ENCODE data around the gene RTN1.

Gene RTN1

GRCh38 chr14:59627011-59627520 is 243.5 kb downstream of the RTN1 start:
- Histone ChIP-seq H3K4me3 (ENCODE audit: severe bottlenecking) (no peak overlapping the region), H3K4me1 (ENCODE audit: insufficient read depth, poor library complexity, severe bottlenecking) (no peaks in the 10 kb centered on the region), H3K36me3 (ENCODE audit: low read depth) (no peaks in the 10 kb centered on the region), H3K9me3 (ENCODE audit: severe bottlenecking) (no peaks in the 10 kb centered on the region), H3K27ac (ENCODE audit: poor library complexity, severe bottlenecking) (no peak overlapping the region), H3K27me3 (ENCODE audit: insufficient read depth, poor library complexity, severe bottlenecking) (peaks cover 70% of the 10 kb centered on the region)
- DNase-seq (ENCODE audit: low spot score): no peak
- ATAC-seq (ENCODE audit: low read depth): no peak
- TF ChIP-seq CTCF (IDR thresholded peaks at IDR 0.05; ENCODE audit: poor library complexity, severe bottlenecking): no peak

- H3K4me1 ChIP-seq (ENCODE audit: insufficient read depth, poor library complexity, severe bottlenecking): no peaks in the 10 kb centered on the region
- TF ChIP-seq CTCF (IDR thresholded peaks at IDR 0.05; ENCODE audit: poor library complexity, severe bottlenecking): no peak
- ATAC-seq (ENCODE audit: low read depth) (no peak), DNase-seq (ENCODE audit: low spot score) (no peak)
- H3K27ac ChIP-seq (ENCODE audit: poor library complexity, severe bottlenecking): no peak overlapping the region
- H3K36me3 ChIP-seq (ENCODE audit: low read depth): no peaks in the 10 kb centered on the region
- H3K27me3 ChIP-seq (ENCODE audit: insufficient read depth, poor library complexity, severe bottlenecking): peaks cover 27% of the 10 kb centered on the region
- H3K9me3 ChIP-seq (ENCODE audit: severe bottlenecking): no peaks in the 10 kb centered on the region
- H3K4me3 ChIP-seq (ENCODE audit: severe bottlenecking): no peak overlapping the region
These were observed 247.9 kb downstream of the RTN1 start for GRCh38 chr14:59622631-59623030.

GRCh38 chr14:59619061-59619460 is 251.5 kb downstream of the RTN1 start:
- no peaks in the 10 kb centered on the region for H3K4me1 ChIP-seq (ENCODE audit: insufficient read depth, poor library complexity, severe bottlenecking)
- no peaks in the 10 kb centered on the region for H3K36me3 ChIP-seq (ENCODE audit: low read depth)
- ATAC-seq (ENCODE audit: low read depth) (peak; percentile 36; the same call in 1 of the 3 replicates), DNase-seq (ENCODE audit: low spot score) (no peak)
- no peak overlapping the region for H3K4me3 ChIP-seq (ENCODE audit: severe bottlenecking)
- H3K9me3 ChIP-seq (ENCODE audit: severe bottlenecking): no peaks in the 10 kb centered on the region
- H3K27me3 ChIP-seq (ENCODE audit: insufficient read depth, poor library complexity, severe bottlenecking): peaks cover 12% of the 10 kb centered on the region
- H3K27ac ChIP-seq (ENCODE audit: poor library complexity, severe bottlenecking): no peak overlapping the region
- TF ChIP-seq CTCF (IDR thresholded peaks at IDR 0.05; ENCODE audit: poor library complexity, severe bottlenecking): no peak

GRCh38 chr14:59601056-59601455 is 269.5 kb downstream of the RTN1 start:
- no peaks in the 10 kb centered on the region for H3K36me3 ChIP-seq (ENCODE audit: low read depth)
- ATAC-seq (ENCODE audit: low read depth) (no peak), DNase-seq (ENCODE audit: low spot score) (no peak)
- no peaks in the 10 kb centered on the region for H3K9me3 ChIP-seq (ENCODE audit: severe bottlenecking)
- H3K4me1 ChIP-seq (ENCODE audit: insufficient read depth, poor library complexity, severe bottlenecking): no peaks in the 10 kb centered on the region
- peaks cover 11% of the 10 kb centered on the region for H3K27me3 ChIP-seq (ENCODE audit: insufficient read depth, poor library complexity, severe bottlenecking)
- no peak overlapping the region for H3K27ac ChIP-seq (ENCODE audit: poor library complexity, severe bottlenecking)
- TF ChIP-seq CTCF (IDR thresholded peaks at IDR 0.05; ENCODE audit: poor library complexity, severe bottlenecking): no peak
- H3K4me3 ChIP-seq (ENCODE audit: severe bottlenecking): no peak overlapping the region

- no peak overlapping the region for H3K27ac ChIP-seq (ENCODE audit: poor library complexity, severe bottlenecking)
- no peaks in the 10 kb centered on the region for H3K36me3 ChIP-seq (ENCODE audit: low read depth)
- no peaks in the 10 kb centered on the region for H3K4me1 ChIP-seq (ENCODE audit: insufficient read depth, poor library complexity, severe bottlenecking)
- DNase-seq (ENCODE audit: low spot score) (no peak), ATAC-seq (ENCODE audit: low read depth) (no peak)
- no peak for TF ChIP-seq CTCF (IDR thresholded peaks at IDR 0.05; ENCODE audit: poor library complexity, severe bottlenecking)
- H3K4me3 ChIP-seq (ENCODE audit: severe bottlenecking): no peak overlapping the region
- no peaks in the 10 kb centered on the region for H3K9me3 ChIP-seq (ENCODE audit: severe bottlenecking)
- H3K27me3 ChIP-seq (ENCODE audit: insufficient read depth, poor library complexity, severe bottlenecking): peaks cover 11% of the 10 kb centered on the region
These were observed 270.2 kb downstream of the RTN1 start for GRCh38 chr14:59600211-59600945.

Measured in RWPE2 (cell line).